H1 (cell line): ENCODE results near the gene MGAT4D.

Experiments
- CTCF ChIP-seq, 3 experiments: IDR thresholded peaks; 1 replicate in 2 of 3; 2 replicates in 1 of 3; pipeline versions ENCODE4 v1.5.1 to v1.6.1; 2011; ENCODE audit warnings: low read length in 3 of 3, mild to moderate bottlenecking in 3 of 3, inconsistent platforms in 2 of 3, low read depth in 1 of 3, moderate library complexity in 1 of 3; ENCODE audit not compliant: insufficient read depth in 1 of 3; ENCODE audit errors: control extremely low read depth in 1 of 3
- KDM1A ChIP-seq: fragments of 200-600, 300-600 bp; sonication (generic); IDR thresholded peaks from 2 replicates; pipeline ENCODE4 v1.7.1; 2016; ENCODE audit warnings: mild to moderate bottlenecking, low read length, borderline replicate concordance

GRCh38 chr4:140448162-140448561 is 49.9 kb downstream of the MGAT4D start:
- TF ChIP-seq KDM1A (no peak), CTCF (IDR thresholded peaks at IDR 0.05; ENCODE audit: control extremely low read depth in 1 of 3, insufficient read depth in 1 of 3, low read depth in 1 of 3, low read length in 3 of 3) (no peak)
